HCT116 (cell line): ENCODE measurements around the gene PSMC2. TPM values are rescaled to one million over a fixed set of nuclear protein-coding genes. Genes with fewer than 3 reads are reported as not detected.
A peak's percentile ranks its signal among the peaks of the same experiment; 100 is the strongest.

ENCODE experiments used
- ATAC-seq: fragments of 200-7000 bp; cut with Tn5 transposase; 2 replicates; pipeline ENCODE4 v1.9.1; 2020; ENCODE audit warnings: mild to moderate bottlenecking, moderate library complexity
- BruUV-seq: library from RNA; stranded (reverse); fragments of 400-500 nt; replicated peaks from 2 replicates; lab custom pipeline; 2021; lab: Mats Ljungman, UMichigan
- CTCF ChIA-PET: fragments of 300-600 bp; sonication (Branson Sonifier 250); formaldehyde crosslinking; loops from one replicate; lab custom pipeline; 2021; ENCODE audit warnings: antibody characterized with exemption; lab: Charles Lee
- POLR2A ChIA-PET: fragments of 300-600, 350-600 bp; sonication (Branson Sonifier 250); formaldehyde crosslinking; loops from one replicate; lab custom pipeline; 2021; ENCODE audit warnings: antibody characterized with exemption; lab: Charles Lee
- RAD21 ChIA-PET, 2 experiments: fragments of 300-600 bp; sonication (Branson Sonifier 250); formaldehyde crosslinking; loops; one replicate each; lab custom pipeline; 2023; ENCODE audit warnings: low total read pairs in 2 of 2; ENCODE audit not compliant: uncharacterized antibody in 2 of 2, unreplicated experiment in 2 of 2, low non-redundant PET in 1 of 2; lab: Charles Lee
- DNase-seq: peaks from one replicate; pipeline ENCODE4 v3.0.0-alpha.2; 2010; ENCODE audit warnings: low read depth, low spot score
- H2AFZ ChIP-seq: fragments of 200-600 bp; shearing (Covaris generic), sonication (generic); 2 replicates; pipeline ENCODE4 v1.6.1; 2017; ENCODE audit warnings: low read depth, mixed run types, mixed read lengths, antibody characterized with exemption, low read length; ENCODE audit not compliant: poor library complexity, severe bottlenecking
- H3K27ac ChIP-seq: 2 replicates; pipeline ENCODE4 v1.5.1; 2012; ENCODE audit warnings: low read depth, low read length
- H3K27me3 ChIP-seq: fragments of 200-600 bp; sonication (generic); 2 replicates; pipeline ENCODE4 v1.6.1; 2016; ENCODE audit warnings: mixed run types, low read length, mixed read lengths; ENCODE audit not compliant: insufficient read depth
- H3K36me3 ChIP-seq, 2 experiments: fragments of 200-500 bp in 1 of 2; fragments of 200-600 bp in 1 of 2; sonication (Bioruptor generic) in 1 of 2; sonication (generic) in 1 of 2; 2 replicates each; pipeline versions ENCODE4 v1.5.1 to v1.6.1; 2014 to 2016; ENCODE audit warnings: low read length in 2 of 2, inconsistent platforms in 1 of 2, mixed read lengths in 1 of 2, mixed run types in 1 of 2; ENCODE audit not compliant: insufficient read depth in 2 of 2, control insufficient read depth in 1 of 2
- H3K4me1 ChIP-seq, 2 experiments: fragments of 200-600 bp in 1 of 2; sonication (generic) in 1 of 2; 2 replicates each; pipeline versions ENCODE4 v1.5.1 to v1.6.1; 2012 to 2017; ENCODE audit warnings: low read length in 2 of 2, inconsistent platforms in 1 of 2, mild to moderate bottlenecking in 1 of 2, mixed read lengths in 1 of 2, mixed run types in 1 of 2, moderate library complexity in 1 of 2; ENCODE audit not compliant: insufficient read depth in 2 of 2, control insufficient read depth in 1 of 2
- H3K4me2 ChIP-seq: fragments of 200-600 bp; sonication (generic); 2 replicates; pipeline ENCODE4 v1.6.1; 2017; ENCODE audit warnings: mixed run types, low read length, mixed read lengths
- H3K4me3 ChIP-seq, 2 experiments: fragments of 200-600 bp in 1 of 2; sonication (generic) in 1 of 2; replicated peaks in 1 of 2; 2 replicates each; pipeline ENCODE4 v1.5.1; 2011 to 2016; ENCODE audit warnings: low read length in 2 of 2, control low read depth in 1 of 2, low read depth in 1 of 2, mild to moderate bottlenecking in 1 of 2, mixed read lengths in 1 of 2, mixed run types in 1 of 2
- H3K79me2 ChIP-seq: fragments of 200-600 bp; sonication (generic); 2 replicates; pipeline ENCODE4 v1.6.1; 2017; ENCODE audit warnings: mild to moderate bottlenecking, mixed run types, low read length, moderate library complexity, mixed read lengths; ENCODE audit not compliant: insufficient read depth
- H3K9ac ChIP-seq: fragments of 200-600 bp; sonication (generic); 2 replicates; pipeline ENCODE4 v1.6.1; 2016; ENCODE audit warnings: low read length, mixed read lengths
- H3K9me2 ChIP-seq: fragments of 200-600 bp; sonication (generic), shearing (Covaris generic); 2 replicates; pipeline ENCODE4 v1.6.1; 2017; ENCODE audit warnings: mixed run types, mild to moderate bottlenecking, moderate library complexity; ENCODE audit not compliant: insufficient read depth
- H3K9me3 ChIP-seq, 2 experiments: fragments of 200-500 bp in 1 of 2; fragments of 200-600 bp in 1 of 2; sonication (Bioruptor generic) in 1 of 2; sonication (generic) in 1 of 2; 2 replicates each; pipeline ENCODE4 v1.6.1; 2014 to 2017; ENCODE audit warnings: low read length in 2 of 2, mixed read lengths in 2 of 2, inconsistent platforms in 1 of 2, low read depth in 1 of 2, mild to moderate bottlenecking in 1 of 2, mixed run types in 1 of 2, moderate library complexity in 1 of 2; ENCODE audit not compliant: control insufficient read depth in 1 of 2, insufficient read depth in 1 of 2
- H4K20me1 ChIP-seq: fragments of 200-600 bp; sonication (generic), shearing (Covaris generic); 2 replicates; pipeline ENCODE4 v1.6.1; 2017; ENCODE audit warnings: mixed run types, mild to moderate bottlenecking, moderate library complexity; ENCODE audit not compliant: insufficient read depth
- ATF3 ChIP-seq: IDR thresholded peaks from 2 replicates; pipeline ENCODE4 v1.6.1; 2012
- CTCF ChIP-seq, 3 experiments: fragments of 200-600 bp in 1 of 3; sonication (generic) in 1 of 3; IDR thresholded peaks in 2 of 3; conservative IDR thresholded peaks in 1 of 3; 2 replicates each; pipeline ENCODE4 v1.5.1; 2012 to 2017; ENCODE audit warnings: low read depth in 2 of 3, low read length in 2 of 3, antibody characterized with exemption in 1 of 3, borderline replicate concordance in 1 of 3, control low read depth in 1 of 3, mild to moderate bottlenecking in 1 of 3, mixed read lengths in 1 of 3, mixed run types in 1 of 3, moderate library complexity in 1 of 3; ENCODE audit not compliant: insufficient read depth in 1 of 3
- EZH2 ChIP-seq: fragments of 200-600 bp; sonication (generic); IDR thresholded peaks from 2 replicates; pipeline ENCODE4 v1.6.1; 2017; ENCODE audit warnings: antibody characterized with exemption, mixed run types
- FOSL1 ChIP-seq: IDR thresholded peaks from 2 replicates; pipeline ENCODE4 v1.6.1; 2012; ENCODE audit warnings: low read depth
- JUND ChIP-seq: IDR thresholded peaks from 2 replicates; pipeline ENCODE4 v1.6.1; 2012
- MAX ChIP-seq: IDR thresholded peaks from 2 replicates; pipeline ENCODE4 v1.6.1; 2012
- POLR2A ChIP-seq: IDR thresholded peaks from 2 replicates; pipeline ENCODE4 v1.7.0; 2011; ENCODE audit warnings: borderline replicate concordance; ENCODE audit not compliant: insufficient read depth, insufficient read length; ENCODE audit errors: extremely low read depth
- POLR2AphosphoS5 ChIP-seq: IDR thresholded peaks from 2 replicates; pipeline ENCODE4 v1.6.1; 2011; ENCODE audit warnings: mild to moderate bottlenecking, low read depth, low read length, moderate library complexity
- RAD21 ChIP-seq: IDR thresholded peaks from 2 replicates; pipeline ENCODE4 v1.6.1; 2012; ENCODE audit warnings: low read depth, mild to moderate bottlenecking
- REST ChIP-seq: IDR thresholded peaks from 2 replicates; pipeline ENCODE4 v1.6.1; 2012; ENCODE audit warnings: low read depth
- SIN3A ChIP-seq: IDR thresholded peaks from 2 replicates; pipeline ENCODE4 v1.6.1; 2012; ENCODE audit warnings: low read depth
- SRF ChIP-seq: IDR thresholded peaks from 2 replicates; pipeline ENCODE4 v1.6.1; 2012; ENCODE audit warnings: low read depth
- TCF7L2 ChIP-seq: IDR thresholded peaks from 2 replicates; pipeline ENCODE4 v1.7.0; 2011; ENCODE audit warnings: borderline replicate concordance, inconsistent platforms; ENCODE audit not compliant: insufficient read depth, insufficient read length; ENCODE audit errors: extremely low read depth
- YY1 ChIP-seq: IDR thresholded peaks from 2 replicates; pipeline ENCODE4 v1.6.1; 2011; ENCODE audit warnings: low read length, low read depth, moderate library complexity, mild to moderate bottlenecking; ENCODE audit not compliant: insufficient replicate concordance; ENCODE audit errors: extremely low read depth
- ZFX ChIP-seq: fragments of 450-650 bp; IDR thresholded peaks from 2 replicates; pipeline ENCODE4 v1.6.1; 2017
- ZNF274 ChIP-seq: fragments of 200-500 bp; sonication (Bioruptor generic); IDR thresholded peaks from 2 replicates; pipeline ENCODE4 v1.6.1; 2014; ENCODE audit warnings: mild to moderate bottlenecking, low read depth, low read length, inconsistent platforms
- intact Hi-C: fragments of 100-400 bp; cut with micrococcal nuclease; formaldehyde crosslinking; loops from 2 replicates; pipeline ENCODE4 v1.10.0; 2022
- total RNA-seq: library from RNA; stranded (reverse); gene quantifications from one replicate; pipeline ENCODE4 v1.2.1, GENCODE V29; 2021; ENCODE audit not compliant: unreplicated experiment
- TF ChIP-seq, protein P1 (sequence below): IDR thresholded peaks from 2 replicates; pipeline ENCODE4 v1.6.1; 2011; ENCODE audit warnings: mild to moderate bottlenecking, low read length, moderate library complexity; ENCODE audit not compliant: insufficient replicate concordance; ENCODE audit errors: extremely low read depth

PSMC2 gene
- total RNA-seq, 1 experiment from 2014 or later = 121 TPM

DNA sequence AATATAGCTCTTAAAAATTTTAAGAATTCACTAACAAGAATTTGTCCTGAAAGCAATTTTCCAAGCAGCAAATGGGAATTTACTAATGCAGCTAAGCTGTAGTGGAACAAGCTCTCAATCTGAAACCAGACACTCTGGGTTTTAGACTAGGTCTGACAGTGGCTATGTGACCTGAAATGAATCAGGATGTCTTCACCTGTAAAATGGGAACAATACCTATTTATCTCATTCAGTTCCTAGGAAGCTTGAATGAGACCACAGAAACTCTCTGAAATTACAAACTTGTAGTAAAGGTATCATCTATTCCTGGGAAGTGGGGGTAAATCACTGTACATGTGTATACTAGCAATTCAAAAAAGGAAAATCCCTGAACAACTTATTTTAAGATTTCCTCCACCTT lies 4.1 kb upstream of the PSMC2 start:
- H3K9me2 ChIP-seq = no peaks in the 10 kb centered on the region
- H3K4me2 ChIP-seq = peak overlapping the region; percentile 90
- no peaks in the 10 kb centered on the region for H4K20me1 ChIP-seq
- ChIA-PET CTCF (no interaction called here), RAD21 (no interaction called here), POLR2A (no interaction called here)
- peaks cover 9 to 14% of the 10 kb centered on the region in 2 experiments for H3K4me1 ChIP-seq
- H2AFZ ChIP-seq = no peak overlapping the region
- H3K79me2 ChIP-seq = peaks cover 77% of the 10 kb centered on the region
- peak overlapping the region; percentile 74; the same call in 1 of the 2 replicates for H3K27ac ChIP-seq
- no peak for TF ChIP-seq MAX
- TF ChIP-seq CTCF (IDR thresholded peaks at IDR 0.05 in 2 of 3, conservative IDR thresholded peaks at IDR 0.05 in 1 of 3; ENCODE audit: borderline replicate concordance in 1 of 3, insufficient read depth in 1 of 3, low read depth in 2 of 3, low read length in 2 of 3) = no peak
- TF ChIP-seq POLR2AphosphoS5 = no peak
- no peak for TF ChIP-seq EZH2
- no peak for TF ChIP-seq SIN3A
- no peak for TF ChIP-seq FOSL1
- no peak for TF ChIP-seq POLR2A
- no peak for TF ChIP-seq RAD21
- TF ChIP-seq SRF = no peak
- TF ChIP-seq REST = no peak
- TF ChIP-seq, protein P1, sequence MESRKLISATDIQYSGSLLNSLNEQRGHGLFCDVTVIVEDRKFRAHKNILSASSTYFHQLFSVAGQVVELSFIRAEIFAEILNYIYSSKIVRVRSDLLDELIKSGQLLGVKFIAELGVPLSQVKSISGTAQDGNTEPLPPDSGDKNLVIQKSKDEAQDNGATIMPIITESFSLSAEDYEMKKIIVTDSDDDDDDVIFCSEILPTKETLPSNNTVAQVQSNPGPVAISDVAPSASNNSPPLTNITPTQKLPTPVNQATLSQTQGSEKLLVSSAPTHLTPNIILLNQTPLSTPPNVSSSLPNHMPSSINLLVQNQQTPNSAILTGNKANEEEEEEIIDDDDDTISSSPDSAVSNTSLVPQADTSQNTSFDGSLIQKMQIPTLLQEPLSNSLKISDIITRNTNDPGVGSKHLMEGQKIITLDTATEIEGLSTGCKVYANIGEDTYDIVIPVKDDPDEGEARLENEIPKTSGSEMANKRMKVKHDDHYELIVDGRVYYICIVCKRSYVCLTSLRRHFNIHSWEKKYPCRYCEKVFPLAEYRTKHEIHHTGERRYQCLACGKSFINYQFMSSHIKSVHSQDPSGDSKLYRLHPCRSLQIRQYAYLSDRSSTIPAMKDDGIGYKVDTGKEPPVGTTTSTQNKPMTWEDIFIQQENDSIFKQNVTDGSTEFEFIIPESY = no peak
- no peak for TF ChIP-seq ATF3
- no peak for TF ChIP-seq ZFX
- TF ChIP-seq ZNF274 = no peak
- no peak for TF ChIP-seq JUND
- TF ChIP-seq TCF7L2 = no peak
- TF ChIP-seq YY1 = no peak
- intact Hi-C loops = no loop called here
- peaks cover 21 to 29% of the 10 kb centered on the region in 2 experiments for H3K36me3 ChIP-seq
- H3K9me3 ChIP-seq = no peaks in the 10 kb centered on the region
- H3K27me3 ChIP-seq = no peaks in the 10 kb centered on the region
- BruUV-seq = no TSS peak
- H3K9ac ChIP-seq = peak overlapping the region; percentile 98
- DNase-seq (no peak), ATAC-seq (no peak)
- peak overlapping the region; percentile 95 to 97 for H3K4me3 ChIP-seq
